ENCODE results near the gene MARS1.

MARS1 gene

GRCh38 chr12:57546438-57547287 is 58.8 kb downstream of the MARS1 start, which contains the start of gene DCTN2:
Gene DCTN2, minus strand, starts transcription at chr12:57547192. Its CDS starts 129 bp downstream, at chr12:57547063.
- TF ChIP-seq CTCF (conservative IDR thresholded peaks at IDR 0.05; ENCODE audit: low read length) = peak; percentile 20
- DNase-seq (ENCODE audit: low read depth) = peak; percentile 97

GRCh38 chr12:57547288-57548012 is 59.6 kb downstream of the MARS1 start:
- no peak for DNase-seq (ENCODE audit: low read depth)

More at GRCh38 chr12:57546438-57547287, 58.8 kb downstream of the MARS1 start, which contains the start of gene DCTN2:
- peak within 1 kb of the TSS; percentile 88 for H3K4me3 ChIP-seq (ENCODE audit: low read length)

GRCh38 chr12:57548013-57548315 is 60.1 kb downstream of the MARS1 start:
- H3K4me3 ChIP-seq (ENCODE audit: low read length) = no peak overlapping the region
- no peak for DNase-seq (ENCODE audit: low read depth)
- no peak for TF ChIP-seq CTCF (conservative IDR thresholded peaks at IDR 0.05; ENCODE audit: low read length)

More at GRCh38 chr12:57547288-57548012, 59.6 kb downstream of the MARS1 start:
- no peak for TF ChIP-seq CTCF (conservative IDR thresholded peaks at IDR 0.05; ENCODE audit: low read length)
- no peak overlapping the region; the same call in 1 of the 2 replicates for H3K4me3 ChIP-seq (ENCODE audit: low read length)

- TF ChIP-seq CTCF (conservative IDR thresholded peaks at IDR 0.05; ENCODE audit: low read length) = no peak
- DNase-seq (ENCODE audit: low read depth) = no peak
- no peak overlapping the region for H3K4me3 ChIP-seq (ENCODE audit: low read length)
Measured at GRCh38 chr12:57548488-57548887, 60.6 kb downstream of the MARS1 start.

GRCh38 chr12:57549203-57549908 is 61.5 kb downstream of the MARS1 start:
- no peak for TF ChIP-seq CTCF (conservative IDR thresholded peaks at IDR 0.05; ENCODE audit: low read length)
- peak overlapping the region; percentile 61 for H3K4me3 ChIP-seq (ENCODE audit: low read length)
- DNase-seq (ENCODE audit: low read depth) = no peak

- DNase-seq (ENCODE audit: low read depth) = no peak
- TF ChIP-seq CTCF (conservative IDR thresholded peaks at IDR 0.05; ENCODE audit: low read length) = no peak
- H3K4me3 ChIP-seq (ENCODE audit: low read length) = peak within 1 kb of the TSS; percentile 61
Measured at GRCh38 chr12:57549909-57550640, 62.2 kb downstream of the MARS1 start, which contains the start of gene KIF5A. Gene KIF5A, plus strand, starts transcription at chr12:57550044. Its CDS starts 228 bp downstream, at chr12:57550272.
